Activated naive CD4-positive, alpha-beta T cell treated with anti-CD3 and anti-CD28 coated beads, Interleukin-2, amount 50 U/mL, for 16 hours (primary cell): Measurements from ENCODE around the gene NOB1.
"Not testable (repeated sequence)": the region's sequence is repeated elsewhere in the genome, so short reads cannot be mapped to it uniquely, and the experiment has no call there.

Experiments
- DNase-seq: peaks from one replicate; pipeline ENCODE4 v3.0.0-alpha.2; 2020

Gene NOB1

GRCh38 chr16:69754469-69755310 lies at the start of gene NOB1:
Gene NOB1, minus strand, starts transcription at chr16:69754926. Its CDS starts 16 bp downstream, at chr16:69754910.
- peak; percentile 97 for DNase-seq

- no peak for DNase-seq
Measured at GRCh38 chr16:69804297-69804696, 49.6 kb upstream of the NOB1 start.

GRCh38 chr16:69799611-69800031 lies 44.9 kb upstream of the NOB1 start:
- DNase-seq, result no peak

DNA sequence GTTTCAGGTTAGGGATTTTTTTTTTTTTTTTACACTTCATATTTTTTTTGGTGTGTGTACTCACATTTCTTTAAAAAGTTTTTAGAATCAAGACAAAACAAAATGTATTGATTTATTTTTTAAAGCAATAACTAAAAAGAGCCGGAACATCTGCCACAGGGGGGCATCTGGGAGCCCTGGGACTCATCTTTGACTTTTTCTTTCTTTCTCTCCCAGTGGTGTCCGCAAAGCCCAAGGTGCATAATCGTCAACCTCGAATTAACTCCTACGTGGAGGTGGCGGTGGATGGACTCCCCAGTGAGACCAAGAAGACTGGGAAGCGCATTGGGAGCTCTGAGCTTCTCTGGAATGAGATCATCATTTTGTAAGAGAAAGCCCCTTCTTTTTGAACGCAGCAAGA lies 43.7 kb upstream of the NOB1 start:
- no peak for DNase-seq

DNA sequence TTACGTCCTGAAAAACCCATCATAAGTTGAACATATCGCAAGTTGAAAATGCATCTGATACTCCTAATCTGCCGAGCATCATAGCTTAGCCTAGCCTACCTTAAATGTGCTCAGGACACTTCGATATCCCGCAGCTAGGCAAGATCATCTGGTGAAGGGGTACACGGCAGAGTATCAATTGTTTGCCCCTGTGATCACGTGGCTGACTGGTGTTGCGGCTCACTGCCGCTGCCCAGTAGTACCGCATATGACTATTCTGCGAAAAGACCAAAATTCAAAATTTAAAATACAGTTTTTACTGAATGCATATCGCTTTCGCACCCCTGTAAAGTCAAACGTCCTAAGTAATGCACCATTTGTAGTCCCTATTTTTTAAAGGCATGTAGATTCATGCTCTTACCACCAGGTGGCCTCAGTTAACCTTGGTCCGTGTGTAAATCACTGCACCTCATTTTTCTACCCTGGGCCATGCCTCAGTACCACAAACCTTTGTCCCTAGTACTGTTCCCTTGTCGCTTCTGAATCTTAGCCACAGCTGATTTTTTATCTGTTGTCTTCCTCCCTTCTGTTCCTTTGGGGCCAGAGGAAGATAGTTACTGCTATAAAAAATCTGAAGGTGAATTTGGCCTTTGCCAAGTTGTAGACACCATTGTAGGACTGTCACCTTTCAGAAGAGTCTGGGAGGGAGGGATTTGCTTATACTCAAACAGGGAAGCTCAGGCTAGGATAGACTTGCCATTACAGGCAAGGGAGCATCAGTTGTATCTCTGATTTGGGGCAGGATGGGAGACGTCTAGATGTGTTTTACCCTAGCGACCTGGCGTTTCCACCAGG lies 41.8 kb upstream of the NOB1 start:
- no peak for DNase-seq

- DNase-seq, result no peak
Measured at GRCh38 chr16:69794486-69794885, 39.8 kb upstream of the NOB1 start.

- DNase-seq, result no peak
Measured at GRCh38 chr16:69793526-69793925, 38.8 kb upstream of the NOB1 start.

- not testable (repeated sequence) for DNase-seq
Measured at GRCh38 chr16:69791391-69791847, 36.7 kb upstream of the NOB1 start.

- DNase-seq, result no peak
Measured at GRCh38 chr16:69787883-69788282, 33.2 kb upstream of the NOB1 start.

- no peak for DNase-seq
Measured at GRCh38 chr16:69784586-69784985, 29.9 kb upstream of the NOB1 start.

DNA sequence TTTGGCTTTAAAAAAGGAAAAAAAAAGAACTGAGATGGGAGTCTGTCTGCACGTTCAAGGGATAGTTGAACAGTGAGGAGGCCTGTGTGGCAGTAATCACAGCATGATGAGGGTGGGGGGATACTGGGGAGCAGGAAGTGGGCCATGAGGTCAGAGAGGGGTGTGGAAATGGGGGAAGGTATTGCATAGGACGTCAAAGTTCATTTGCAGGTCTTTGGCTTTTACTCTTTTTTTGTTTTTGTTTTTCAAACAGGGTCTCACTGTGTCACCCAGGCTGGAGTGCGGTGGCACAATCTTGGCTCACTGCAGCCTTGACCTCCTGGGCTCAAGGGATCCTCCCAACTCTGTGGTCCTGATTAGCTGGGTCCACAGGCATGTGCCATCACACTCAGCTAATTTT lies 26.4 kb upstream of the NOB1 start:
- no peak for DNase-seq

DNA sequence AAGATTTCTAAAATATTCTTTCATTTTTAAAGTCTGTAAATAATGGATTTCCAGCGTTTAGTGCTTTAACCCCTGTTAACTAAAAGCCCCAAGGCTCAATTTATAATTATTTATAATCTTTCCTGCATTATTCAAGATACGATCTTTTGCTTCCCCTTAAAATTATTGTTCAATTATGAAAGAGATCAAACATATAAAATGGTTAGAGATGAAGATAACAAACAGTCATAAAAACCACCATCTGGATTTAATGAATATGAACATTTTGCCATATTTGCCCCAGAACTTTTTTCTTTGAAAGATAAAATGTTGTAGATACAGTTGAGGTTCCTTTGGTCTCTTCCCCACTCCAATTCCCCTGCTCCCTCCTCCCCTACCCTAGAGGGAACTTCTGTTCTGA lies 25.0 kb upstream of the NOB1 start:
- no peak for DNase-seq

DNA sequence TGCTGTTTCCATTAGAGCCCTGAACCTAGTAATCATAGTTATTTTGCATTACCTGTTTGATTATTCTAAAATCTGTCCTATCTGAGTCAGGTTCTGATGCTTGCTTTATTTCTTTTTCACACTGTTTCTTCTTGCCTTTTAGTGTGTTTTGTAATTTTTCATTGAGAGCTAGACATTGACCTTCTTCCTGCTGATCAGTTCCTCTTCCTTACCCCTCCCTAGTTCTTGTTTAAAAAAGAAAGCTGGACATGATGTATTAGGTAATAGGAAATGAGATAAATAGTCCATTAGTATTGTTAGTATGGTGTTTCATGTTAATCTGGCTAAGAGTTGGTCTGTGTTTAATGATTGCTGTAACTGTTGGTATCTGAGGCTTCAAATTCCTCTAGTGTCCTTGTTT lies 20.8 kb upstream of the NOB1 start:
- no peak for DNase-seq

DNA sequence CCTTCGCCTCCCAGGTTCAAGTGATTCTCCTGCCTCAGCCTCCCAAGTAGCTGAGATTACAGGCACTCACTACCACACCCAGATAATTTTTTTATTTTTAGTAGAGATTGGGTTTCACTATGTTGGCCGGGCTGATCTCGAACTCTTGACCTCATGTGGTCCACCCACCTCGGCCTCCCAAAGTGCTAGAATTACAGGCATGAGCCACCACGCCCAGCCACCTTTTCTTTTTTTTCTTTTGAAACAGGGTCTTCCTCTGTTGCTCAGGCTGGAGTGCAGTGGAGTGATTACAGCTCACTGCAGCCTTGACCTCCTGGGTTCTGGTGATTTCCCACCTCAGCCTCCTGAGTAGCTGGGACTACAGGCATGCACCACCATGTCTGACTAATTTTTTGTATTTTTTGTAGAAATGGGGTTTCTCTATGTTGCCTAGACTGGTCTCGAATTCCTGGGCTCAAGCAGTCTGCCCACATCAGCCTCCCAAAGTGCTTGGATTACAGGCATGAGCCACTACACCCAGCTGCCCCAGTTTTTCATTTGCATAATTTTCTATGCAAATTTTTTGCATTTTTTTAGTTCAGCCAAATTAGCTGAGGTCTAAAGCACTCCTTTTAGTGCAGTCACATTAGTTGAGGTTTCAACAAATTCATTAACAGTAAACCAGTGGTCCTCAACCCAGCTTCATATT lies 18.7 kb upstream of the NOB1 start:
- DNase-seq, result no peak

DNA sequence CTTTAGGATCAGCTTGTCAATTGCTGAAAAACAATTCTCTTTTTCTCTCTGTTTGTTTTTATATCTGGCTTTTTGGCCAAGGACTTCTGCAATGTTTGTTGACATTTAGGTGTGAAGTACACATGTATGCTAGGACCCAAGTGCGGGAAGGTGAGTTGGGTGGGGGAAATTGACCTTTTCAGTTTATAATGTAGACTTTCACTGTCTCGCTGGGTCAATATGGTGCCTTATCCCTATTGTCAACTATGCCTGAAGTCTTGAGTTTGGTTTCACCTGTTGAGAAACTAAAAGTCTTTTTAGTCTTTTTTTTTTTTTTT lies 16.9 kb upstream of the NOB1 start:
- no peak for DNase-seq

DNA sequence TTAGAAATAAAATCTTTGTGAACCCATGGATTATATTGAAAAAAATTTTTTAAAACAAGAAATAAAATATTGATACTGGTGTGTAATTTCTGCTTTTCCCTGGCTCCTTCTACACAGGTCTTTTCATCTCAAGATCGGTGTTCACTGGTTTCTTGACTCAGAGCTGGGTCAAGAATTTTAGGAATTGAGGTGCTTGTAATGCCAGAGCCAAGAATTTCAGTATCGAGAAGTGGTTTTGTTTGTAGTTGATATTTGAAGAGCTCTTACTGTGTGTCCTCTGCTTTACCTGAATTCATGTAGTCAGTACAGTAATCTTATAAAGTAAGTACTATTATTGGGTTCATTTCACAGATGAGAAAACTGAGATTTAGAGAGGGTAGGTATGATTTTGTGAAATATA lies 14.7 kb upstream of the NOB1 start:
- DNase-seq, result no peak

GRCh38 chr16:69768666-69769065 lies 13.9 kb upstream of the NOB1 start:
- no peak for DNase-seq

DNA sequence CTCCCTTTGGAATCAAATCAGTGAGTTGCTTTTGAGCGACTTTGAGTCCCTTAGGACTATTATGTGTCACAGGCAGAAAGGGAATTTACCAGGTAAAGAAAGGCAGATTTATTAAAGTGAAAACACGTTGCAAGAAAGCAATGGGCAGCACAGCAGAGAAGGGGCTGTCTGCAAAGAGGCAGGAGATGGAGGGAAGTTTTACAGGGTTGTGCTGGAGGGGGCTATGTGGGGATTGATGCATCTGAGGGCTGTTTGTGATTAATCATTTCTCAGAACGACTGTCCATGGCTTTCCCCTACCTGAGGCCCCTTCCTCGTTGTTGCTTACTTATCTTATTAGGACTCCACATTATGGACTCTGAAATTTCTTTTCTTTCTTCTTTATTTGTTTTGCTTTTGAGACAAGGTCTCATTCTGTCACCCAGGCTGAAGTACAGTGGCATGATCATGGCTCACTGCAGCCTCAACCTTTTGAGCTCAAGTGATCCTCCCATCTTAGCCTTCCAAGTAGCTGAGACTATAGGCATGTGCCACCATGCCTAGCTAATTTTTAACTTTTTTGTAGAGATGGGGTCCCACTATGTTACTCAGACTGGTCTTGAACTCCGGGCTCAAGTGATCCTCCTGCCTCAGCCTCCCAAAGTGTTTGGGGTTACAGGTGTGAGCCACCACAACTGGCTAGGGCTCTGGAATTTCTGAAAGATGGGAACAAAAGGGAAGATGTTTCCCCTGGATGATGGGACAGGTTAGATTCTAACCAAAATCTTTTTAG lies 12.9 kb upstream of the NOB1 start:
- DNase-seq, result no peak

GRCh38 chr16:69763599-69763942 lies 8.8 kb upstream of the NOB1 start:
- DNase-seq, result no peak

DNA sequence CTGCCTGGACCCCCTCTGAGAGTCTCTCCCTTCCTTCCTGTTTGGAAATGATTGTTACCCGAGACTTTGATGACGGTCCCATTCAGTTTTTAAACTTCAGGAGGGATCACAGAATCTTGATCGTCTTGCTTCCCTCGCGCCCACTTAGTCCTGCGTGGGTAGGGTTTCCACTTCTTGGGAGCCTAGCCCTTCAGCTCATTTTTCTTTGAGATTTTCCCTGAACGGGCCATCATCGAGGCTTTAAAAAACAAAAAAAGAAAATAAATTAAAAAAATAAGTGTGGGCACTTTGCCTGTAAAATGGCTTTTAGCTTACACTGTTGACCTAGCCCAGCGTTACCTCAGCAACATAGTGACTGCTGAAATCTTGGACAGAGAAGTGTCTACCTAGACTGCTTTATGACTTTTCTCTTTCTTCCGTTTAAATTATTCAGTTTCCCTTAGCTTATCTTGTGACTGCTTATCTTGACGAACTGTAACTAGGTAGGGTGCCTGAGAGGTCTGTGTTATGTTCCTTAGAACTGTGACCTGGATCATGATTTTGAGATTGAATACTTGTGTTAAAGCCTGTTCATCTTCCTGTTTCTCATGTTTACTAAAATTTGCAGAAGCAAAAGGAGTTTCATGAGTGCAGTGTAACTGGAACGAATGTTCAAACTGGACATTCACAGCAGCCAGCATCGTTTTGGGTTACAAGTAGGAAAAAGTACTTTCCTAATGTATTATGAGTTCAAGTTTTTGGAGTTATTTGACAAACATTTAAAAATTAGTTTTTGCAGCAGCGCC lies 8.3 kb upstream of the NOB1 start:
- no peak for DNase-seq

DNA sequence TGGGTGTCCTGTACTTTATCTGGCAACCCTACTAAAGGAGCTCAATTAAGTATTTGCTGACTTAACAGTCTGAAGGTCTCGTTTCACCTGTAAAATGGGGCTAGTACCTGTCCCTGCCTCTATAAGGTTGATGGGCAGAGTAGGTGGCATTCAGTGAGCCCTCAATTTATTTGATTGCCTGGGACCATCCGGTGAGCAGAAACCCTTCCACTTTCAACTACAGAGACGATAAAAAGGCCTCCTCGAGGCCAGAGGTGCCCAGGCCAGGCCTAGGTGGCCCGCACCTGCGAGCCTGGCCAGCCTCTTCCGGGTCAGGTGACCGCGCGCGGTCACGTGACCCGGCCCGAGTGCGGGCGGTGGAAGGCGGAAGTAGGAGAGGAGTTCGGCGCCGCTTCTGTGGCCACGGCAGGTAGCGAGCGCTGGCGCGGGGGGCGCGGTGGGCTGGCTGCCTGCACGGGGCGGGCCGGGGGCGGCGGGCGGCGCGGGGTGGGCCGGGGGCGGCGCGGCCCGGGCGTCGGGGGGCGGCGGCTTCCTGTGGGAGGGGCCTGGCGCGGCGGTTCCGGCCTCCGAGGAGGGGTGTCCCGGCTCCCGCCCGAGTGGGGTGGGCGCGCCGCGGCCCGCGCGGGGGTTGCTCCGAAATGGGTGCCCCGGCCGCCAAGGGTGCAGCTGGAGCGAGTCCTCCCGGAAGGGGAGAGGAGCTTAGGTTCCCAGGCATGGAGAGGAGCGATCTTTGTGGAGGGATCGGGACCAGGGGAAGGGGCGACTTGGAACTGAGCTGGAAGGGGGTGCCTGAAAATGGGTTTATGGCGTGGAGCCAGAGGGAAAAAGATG lies 7.5 kb upstream of the NOB1 start, which contains the start of gene WWP2:
Gene WWP2, plus strand, starts transcription at position 350 of the 831 bp plus-strand sequence. CDS start 24,679 bp downstream, outside the sequence.
- DNase-seq, result peak; percentile 79
